Activated T-cell treated with anti-CD3 and anti-CD28 coated beads, Interleukin-2, amount 50 U/mL, for 4 hours (primary cell): Measurements from ENCODE around the gene RCE1. TPM values are rescaled to one million over a fixed set of nuclear protein-coding genes. Genes with fewer than 3 reads are reported as not detected.

Experiments
- ATAC-seq, 2 donors: fragments of 200-7000 bp; cut with Tn5 transposase; one replicate each; pipeline ENCODE4 v1.10.0; 2021
- DNase-seq: peaks from one replicate; pipeline ENCODE4 v3.0.0-alpha.2; 2020
- H3K27me3 Mint-ChIP-seq: one replicate; pipeline ENCODE4 v1.8.0; 2021; ENCODE audit warnings: low read depth, mixed read lengths
- H3K36me3 Mint-ChIP-seq: one replicate; pipeline ENCODE4 v1.8.0; 2022; ENCODE audit warnings: mixed read lengths; ENCODE audit not compliant: insufficient read depth
- H3K4me1 Mint-ChIP-seq: one replicate; pipeline ENCODE4 v1.8.0; 2021; ENCODE audit warnings: low read depth, mixed read lengths
- H3K4me3 Mint-ChIP-seq: one replicate; pipeline ENCODE4 v1.8.0; 2021; ENCODE audit warnings: mild to moderate bottlenecking, moderate library complexity, mixed read lengths
- H3K9me3 Mint-ChIP-seq: one replicate; pipeline ENCODE4 v1.8.0; 2021; ENCODE audit warnings: mixed read lengths
- total RNA-seq, 3 donors: library from RNA; stranded (reverse); gene quantifications; one replicate each; pipeline ENCODE4 v1.2.1, GENCODE V29; 2021

RCE1 gene
- total RNA-seq, 3 donors from 2014 or later, result 42.7 to 45.0 (median 43.5) TPM

DNA sequence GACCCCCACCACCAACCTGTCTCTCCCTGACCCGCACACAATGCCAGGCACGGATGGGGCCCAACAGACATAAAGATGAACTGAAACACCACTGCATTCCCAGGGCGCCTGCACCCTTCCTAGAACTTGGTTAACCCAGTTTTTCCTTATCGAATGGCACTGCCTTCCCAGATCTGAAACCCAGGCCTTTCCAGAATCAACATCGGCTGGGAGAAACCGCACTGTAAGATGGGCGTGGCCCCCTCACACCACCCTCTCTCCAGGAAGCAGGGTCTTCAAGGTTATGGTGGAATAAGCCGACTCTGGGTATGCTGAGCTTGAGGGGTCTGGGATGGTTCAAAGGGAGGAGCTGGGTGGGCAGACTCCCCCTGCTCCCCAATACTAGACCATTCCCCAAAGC lies 36.8 kb downstream of the RCE1 start:
- ATAC-seq, result no peak
- no peak overlapping the region for H3K4me3 Mint-ChIP-seq
- no peaks in the 10 kb centered on the region for H3K9me3 Mint-ChIP-seq
- no peaks in the 10 kb centered on the region for H3K27me3 Mint-ChIP-seq
- peaks cover 14% of the 10 kb centered on the region for H3K4me1 Mint-ChIP-seq
- no peak for DNase-seq
- no peaks in the 10 kb centered on the region for H3K36me3 Mint-ChIP-seq

DNA sequence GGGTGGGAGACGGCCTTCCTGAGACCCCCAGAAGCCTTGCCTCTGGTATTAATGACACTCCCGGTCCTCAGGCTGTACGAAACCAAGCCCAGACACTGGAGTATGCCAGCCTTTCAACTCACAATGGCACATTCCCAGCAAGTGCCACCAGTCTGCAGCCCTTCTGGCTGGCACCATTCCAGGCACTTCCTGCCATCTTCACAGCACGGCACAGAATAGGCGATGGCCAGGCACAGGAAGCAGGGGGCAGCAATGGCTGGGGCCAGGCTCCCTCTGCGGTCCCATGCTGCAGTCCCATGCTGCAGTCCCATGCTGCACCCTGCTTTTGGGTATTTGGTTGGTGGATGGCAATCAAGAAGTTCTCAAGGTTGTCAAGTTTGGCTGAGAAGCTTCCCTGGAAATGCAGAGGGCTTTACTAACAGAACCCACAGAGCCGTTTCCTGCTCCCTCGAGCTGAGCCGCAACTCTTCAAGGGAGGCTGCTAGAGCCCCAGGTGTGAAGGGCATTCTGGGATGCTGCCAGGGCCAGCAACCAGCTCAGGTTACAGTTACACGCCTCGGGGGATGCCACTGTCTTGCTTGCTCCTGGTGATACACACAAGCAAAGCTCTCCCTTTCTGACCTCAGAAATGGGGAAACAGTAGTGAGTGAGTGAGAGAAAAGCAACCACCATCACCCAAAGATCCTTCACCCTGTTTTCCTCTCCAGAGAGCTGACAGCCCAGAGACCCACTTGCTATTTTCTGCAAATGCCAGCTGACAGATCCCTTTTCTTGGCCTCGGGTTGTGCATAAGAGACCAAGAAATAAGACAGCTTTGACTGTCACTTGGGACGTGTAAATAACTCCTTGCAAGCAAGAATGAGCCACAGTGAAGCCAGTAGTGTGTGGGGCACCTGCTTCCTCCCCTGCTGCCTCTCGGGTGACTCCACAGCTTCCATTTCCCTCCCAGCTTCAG lies 37.5 kb downstream of the RCE1 start:
- no peak overlapping the region for H3K4me3 Mint-ChIP-seq
- peaks cover 14% of the 10 kb centered on the region for H3K4me1 Mint-ChIP-seq
- DNase-seq (no peak), ATAC-seq (peak in 1 of 2 donors; percentile 49)
- no peaks in the 10 kb centered on the region for H3K9me3 Mint-ChIP-seq
- no peaks in the 10 kb centered on the region for H3K27me3 Mint-ChIP-seq
- no peaks in the 10 kb centered on the region for H3K36me3 Mint-ChIP-seq

DNA sequence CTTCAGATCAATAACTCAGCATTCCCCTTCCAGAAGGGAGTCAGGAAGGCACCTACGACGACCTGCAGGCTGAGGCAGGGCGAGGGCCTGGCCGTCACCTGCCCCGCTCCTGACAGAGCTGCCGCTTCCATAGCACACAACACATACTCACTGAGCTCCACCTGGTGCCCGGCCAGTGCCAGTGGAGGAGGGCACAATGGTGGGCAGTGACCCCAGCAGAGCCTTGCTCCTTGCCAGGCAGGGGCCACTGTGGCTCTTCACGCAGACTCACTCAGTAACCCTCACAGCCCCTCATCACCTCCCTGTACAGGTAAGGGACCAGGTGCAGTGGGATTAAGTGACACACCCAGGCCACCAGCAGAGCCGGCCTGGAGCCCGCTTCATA lies 38.2 kb downstream of the RCE1 start:
- peaks cover 14% of the 10 kb centered on the region for H3K4me1 Mint-ChIP-seq
- ATAC-seq, result no peak
- no peaks in the 10 kb centered on the region for H3K27me3 Mint-ChIP-seq
- H3K4me3 Mint-ChIP-seq, result no peak overlapping the region
- no peak for DNase-seq
- H3K9me3 Mint-ChIP-seq, result no peaks in the 10 kb centered on the region
- H3K36me3 Mint-ChIP-seq, result no peaks in the 10 kb centered on the region

DNA sequence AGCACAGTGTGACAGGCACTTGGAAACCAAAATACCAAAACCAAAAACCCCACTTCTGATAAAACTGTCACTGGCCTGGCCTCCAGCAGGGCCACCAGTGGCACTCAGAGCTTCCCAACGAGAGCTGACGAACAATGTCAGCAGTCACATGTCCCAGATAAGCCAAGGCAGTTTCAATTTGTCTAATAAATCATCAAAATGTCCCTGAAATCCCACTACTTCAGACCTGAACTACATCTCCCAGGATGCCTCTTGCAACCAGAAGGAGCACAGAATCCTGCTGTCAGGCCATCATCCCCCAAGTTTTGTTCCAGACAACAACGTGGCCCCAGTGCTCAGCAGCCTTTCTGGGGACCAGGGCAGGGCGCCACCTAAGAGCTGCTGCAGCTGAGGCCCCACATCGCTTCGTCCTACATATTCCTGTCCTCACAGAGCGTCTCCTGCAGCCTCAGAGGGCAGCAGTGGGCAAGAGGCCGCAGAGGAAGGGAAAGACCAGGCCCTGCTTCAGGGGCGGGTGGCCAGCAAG lies 38.7 kb downstream of the RCE1 start:
- Mint-ChIP-seq H3K4me3 (no peak overlapping the region), H3K27me3 (no peaks in the 10 kb centered on the region), H3K9me3 (no peaks in the 10 kb centered on the region), H3K36me3 (no peaks in the 10 kb centered on the region), H3K4me1 (peaks cover 14% of the 10 kb centered on the region)
- no peak for DNase-seq
- ATAC-seq, result no peak

DNA sequence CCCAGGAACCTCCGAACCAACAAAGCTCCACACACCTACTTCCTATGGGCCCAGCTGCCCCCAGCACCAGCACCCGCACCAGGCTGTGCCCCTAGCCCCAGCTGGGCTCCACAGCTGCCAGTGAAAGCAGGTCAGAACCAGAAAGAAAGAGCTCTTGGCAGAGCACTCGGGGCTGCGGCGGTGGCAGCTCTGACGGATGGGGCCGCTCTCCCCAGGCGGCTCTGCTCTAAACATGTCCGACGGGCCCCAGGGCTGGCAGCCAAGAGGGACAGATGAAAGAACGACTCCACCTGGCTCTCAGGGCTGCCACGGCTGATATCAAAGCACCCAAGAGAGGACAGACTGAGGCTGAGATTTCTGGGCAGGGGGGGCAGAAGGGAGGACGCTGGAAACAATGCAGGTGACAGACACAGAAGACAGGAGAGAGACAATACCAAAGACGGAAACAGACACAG lies 39.3 kb downstream of the RCE1 start:
- ATAC-seq, result no peak
- Mint-ChIP-seq H3K4me3 (no peak overlapping the region), H3K4me1 (peaks cover 14% of the 10 kb centered on the region), H3K9me3 (no peaks in the 10 kb centered on the region), H3K27me3 (no peaks in the 10 kb centered on the region), H3K36me3 (no peaks in the 10 kb centered on the region)
- no peak for DNase-seq

DNA sequence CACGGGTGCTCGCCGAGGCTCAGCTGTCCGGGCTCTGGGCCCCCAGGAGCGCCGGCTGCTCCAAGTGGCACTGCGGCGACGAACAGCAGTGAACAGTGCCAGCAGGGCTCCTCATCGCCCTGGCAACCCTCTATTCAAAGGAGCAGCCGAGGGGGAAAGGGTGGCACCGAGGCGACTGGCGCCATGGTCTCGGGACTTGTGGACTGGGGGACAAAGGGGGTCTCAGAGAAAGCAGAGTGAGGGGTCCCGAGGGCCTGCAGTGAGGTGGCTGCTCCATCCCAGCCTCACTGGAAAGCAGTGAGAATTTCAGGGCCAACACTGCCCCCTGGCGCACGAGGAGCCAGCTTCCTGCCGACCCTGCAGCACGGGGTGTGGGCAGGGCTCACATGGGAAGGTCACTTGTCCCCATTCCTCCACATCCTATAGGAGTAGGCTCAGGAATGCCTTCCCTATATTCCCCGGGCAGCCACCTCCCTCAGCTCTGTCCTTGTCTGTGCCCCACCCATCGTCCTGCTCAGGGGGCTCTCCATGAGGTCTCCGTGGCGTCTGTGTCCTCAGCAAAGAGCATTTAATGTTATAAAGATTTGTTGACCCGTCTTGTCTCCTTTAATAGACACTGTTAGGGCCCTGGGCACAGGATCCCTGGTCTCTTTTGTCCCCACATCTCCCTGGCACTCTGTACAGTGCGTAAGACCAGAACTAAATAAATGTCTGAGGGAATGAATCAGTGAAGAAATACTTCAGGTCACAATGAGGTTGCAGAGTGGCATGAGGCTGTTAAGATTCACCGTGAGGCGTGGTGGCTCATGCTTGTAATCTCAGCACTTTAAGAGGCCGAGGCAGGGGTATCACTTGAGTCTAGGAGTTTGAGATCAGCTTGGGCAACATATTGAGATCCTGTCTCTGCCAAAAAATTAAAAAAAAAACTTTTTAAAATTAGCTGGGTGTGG lies 40.0 kb downstream of the RCE1 start:
- Mint-ChIP-seq H3K27me3 (no peaks in the 10 kb centered on the region), H3K4me3 (no peak overlapping the region), H3K9me3 (no peaks in the 10 kb centered on the region), H3K36me3 (no peaks in the 10 kb centered on the region), H3K4me1 (peaks cover 14% of the 10 kb centered on the region)
- DNase-seq (peak; percentile 50), ATAC-seq (peak; percentile 75 to 80)

DNA sequence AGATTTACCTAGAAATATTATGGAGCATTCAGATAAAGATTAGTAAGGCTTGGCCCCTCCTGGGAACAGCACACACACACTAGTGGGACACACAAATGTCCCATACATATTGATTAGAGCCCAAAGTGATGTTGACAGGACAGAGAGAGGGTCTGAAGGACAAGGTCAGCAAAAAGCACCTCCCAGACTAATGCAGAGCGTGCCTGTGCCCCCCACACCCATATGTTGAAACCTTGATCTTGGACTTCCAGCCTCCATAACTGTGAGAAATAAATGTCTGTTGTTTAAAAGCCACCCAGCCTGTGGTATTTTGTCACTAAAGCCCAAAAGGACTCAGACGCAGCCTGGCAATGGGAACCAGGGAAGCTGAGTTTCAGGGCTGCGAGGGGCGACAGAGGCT lies 41.2 kb downstream of the RCE1 start:
- Mint-ChIP-seq H3K4me3 (no peak overlapping the region), H3K36me3 (no peaks in the 10 kb centered on the region), H3K27me3 (no peaks in the 10 kb centered on the region), H3K4me1 (peaks cover 14% of the 10 kb centered on the region), H3K9me3 (no peaks in the 10 kb centered on the region)
- DNase-seq, result no peak
- no peak for ATAC-seq

DNA sequence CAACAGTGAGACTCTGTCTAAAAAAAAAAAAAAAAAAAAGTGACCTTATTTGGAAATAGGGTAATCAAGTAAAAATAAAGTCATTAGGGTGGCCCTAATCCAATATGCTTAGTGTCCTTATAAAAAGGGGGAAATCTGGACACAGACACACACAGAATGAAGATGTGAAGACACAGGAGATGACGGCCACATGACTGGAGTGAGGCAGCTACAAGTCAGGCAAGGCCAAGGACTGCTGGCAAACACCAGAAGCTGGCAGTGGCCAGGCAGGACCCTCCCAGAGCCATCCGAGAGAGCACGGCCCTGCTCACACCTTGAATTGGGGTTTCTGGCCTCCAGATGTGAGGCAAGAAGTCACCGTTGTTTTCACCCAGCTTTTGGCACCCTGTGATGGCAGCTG lies 42.2 kb downstream of the RCE1 start:
- Mint-ChIP-seq H3K4me3 (no peak overlapping the region), H3K4me1 (peaks cover 10% of the 10 kb centered on the region), H3K9me3 (no peaks in the 10 kb centered on the region), H3K36me3 (no peaks in the 10 kb centered on the region), H3K27me3 (no peaks in the 10 kb centered on the region)
- ATAC-seq (no peak), DNase-seq (no peak)

DNA sequence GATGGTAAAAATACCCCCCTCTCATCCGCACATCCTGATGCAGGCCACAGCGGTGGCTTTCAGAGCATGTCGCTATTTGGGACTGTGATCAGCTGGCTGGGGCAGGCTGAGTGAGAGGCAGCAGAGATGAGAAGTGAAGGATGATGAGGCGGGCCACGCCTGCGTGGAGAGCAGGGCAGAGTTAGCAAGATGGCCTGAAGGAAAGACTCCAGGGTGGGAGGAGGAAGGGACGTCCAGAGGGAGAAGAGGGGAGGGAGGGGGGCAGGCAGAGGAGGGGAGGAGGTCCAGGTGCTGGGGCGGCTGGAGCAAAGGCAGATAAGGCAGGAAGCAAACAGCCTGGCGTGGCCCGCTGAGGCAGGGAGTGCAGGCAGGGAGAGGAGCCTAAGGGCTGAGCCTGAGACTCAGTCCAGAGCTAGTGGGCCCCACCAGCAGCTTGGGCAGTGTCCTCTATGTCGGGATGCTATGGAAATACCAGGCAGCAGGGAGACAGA lies 42.8 kb downstream of the RCE1 start:
- H3K4me1 Mint-ChIP-seq, result peaks cover 5% of the 10 kb centered on the region
- H3K27me3 Mint-ChIP-seq, result no peaks in the 10 kb centered on the region
- H3K36me3 Mint-ChIP-seq, result no peaks in the 10 kb centered on the region
- ATAC-seq, result no peak
- no peak for DNase-seq
- no peak overlapping the region for H3K4me3 Mint-ChIP-seq
- H3K9me3 Mint-ChIP-seq, result no peaks in the 10 kb centered on the region

DNA sequence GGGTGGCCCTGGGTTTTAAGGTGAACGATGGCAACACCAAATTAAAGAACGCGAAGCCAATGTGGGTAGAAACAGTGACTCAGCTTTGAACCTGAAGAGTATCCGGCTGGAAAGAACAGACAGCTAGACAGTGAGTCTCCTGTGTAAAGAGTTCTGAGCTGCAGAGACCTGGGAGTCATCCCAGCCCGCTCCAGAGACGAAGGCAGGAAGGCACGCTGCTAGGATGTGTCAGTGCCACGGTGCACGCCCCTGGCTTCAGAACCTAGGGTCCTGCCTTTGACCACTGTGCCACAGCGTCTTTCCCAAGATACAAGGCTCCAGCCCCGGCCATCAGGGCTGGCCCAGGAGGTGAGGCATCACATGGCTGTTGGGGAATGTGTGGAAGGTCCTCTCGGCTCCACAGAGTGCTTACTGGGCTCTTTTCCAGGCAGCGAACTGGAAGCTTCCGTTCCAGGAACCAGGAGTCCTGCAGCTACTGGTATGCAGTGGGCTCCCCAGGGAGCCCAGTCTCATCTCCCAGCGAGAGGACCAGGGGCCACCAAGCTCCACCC lies 43.5 kb downstream of the RCE1 start:
- no peaks in the 10 kb centered on the region for H3K27me3 Mint-ChIP-seq
- H3K36me3 Mint-ChIP-seq, result no peaks in the 10 kb centered on the region
- H3K9me3 Mint-ChIP-seq, result no peaks in the 10 kb centered on the region
- DNase-seq (no peak), ATAC-seq (no peak)
- peaks cover under 1% of the 10 kb centered on the region for H3K4me1 Mint-ChIP-seq
- H3K4me3 Mint-ChIP-seq, result no peak overlapping the region

DNA sequence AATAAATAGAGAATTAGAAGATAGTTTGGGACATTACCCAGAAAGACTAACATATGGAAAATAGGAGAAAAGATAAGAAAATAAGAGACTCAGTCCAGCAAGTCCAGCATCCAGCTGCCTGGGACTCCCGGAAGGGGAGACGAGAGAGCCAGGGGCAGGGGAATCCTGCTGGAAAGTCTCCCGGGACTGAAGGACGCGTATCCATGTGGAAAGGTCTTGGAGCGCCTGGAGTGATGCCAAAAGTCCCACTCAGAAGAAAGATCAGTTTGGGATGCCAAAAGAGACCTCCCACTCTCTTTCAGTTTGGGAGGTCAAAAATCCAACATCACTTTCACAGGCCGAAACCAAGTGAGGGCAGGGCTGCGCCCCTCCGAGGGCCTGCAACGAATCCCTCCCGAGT lies 44.3 kb downstream of the RCE1 start:
- peaks cover 8% of the 10 kb centered on the region for H3K4me1 Mint-ChIP-seq
- no peak for DNase-seq
- no peak for ATAC-seq
- H3K36me3 Mint-ChIP-seq, result no peaks in the 10 kb centered on the region
- peaks cover 4% of the 10 kb centered on the region for H3K27me3 Mint-ChIP-seq
- no peak overlapping the region for H3K4me3 Mint-ChIP-seq
- H3K9me3 Mint-ChIP-seq, result no peaks in the 10 kb centered on the region

DNA sequence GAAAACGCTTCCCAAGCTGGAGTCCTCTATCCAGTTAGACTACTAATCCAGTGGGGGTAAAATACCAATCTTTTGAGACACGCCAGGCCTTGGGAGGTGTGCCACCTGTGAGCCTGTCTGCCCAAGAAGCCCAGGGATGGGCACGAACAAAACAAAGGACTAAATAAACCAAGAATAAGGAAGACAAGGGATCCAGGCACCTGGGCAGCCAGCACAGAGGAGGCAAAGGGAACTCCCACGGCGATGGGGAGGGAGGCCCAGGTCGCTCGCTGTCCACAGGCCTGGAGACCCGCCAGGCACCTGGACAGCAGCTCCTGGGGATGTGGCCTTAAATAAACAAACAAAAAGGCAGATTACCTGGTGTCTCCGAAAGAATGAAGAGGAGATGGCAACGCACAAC lies 45.0 kb downstream of the RCE1 start:
- Mint-ChIP-seq H3K36me3 (no peaks in the 10 kb centered on the region), H3K4me1 (peaks cover 8% of the 10 kb centered on the region), H3K27me3 (peaks cover 4% of the 10 kb centered on the region), H3K9me3 (no peaks in the 10 kb centered on the region), H3K4me3 (no peak overlapping the region)
- DNase-seq, result no peak
- ATAC-seq, result no peak

DNA sequence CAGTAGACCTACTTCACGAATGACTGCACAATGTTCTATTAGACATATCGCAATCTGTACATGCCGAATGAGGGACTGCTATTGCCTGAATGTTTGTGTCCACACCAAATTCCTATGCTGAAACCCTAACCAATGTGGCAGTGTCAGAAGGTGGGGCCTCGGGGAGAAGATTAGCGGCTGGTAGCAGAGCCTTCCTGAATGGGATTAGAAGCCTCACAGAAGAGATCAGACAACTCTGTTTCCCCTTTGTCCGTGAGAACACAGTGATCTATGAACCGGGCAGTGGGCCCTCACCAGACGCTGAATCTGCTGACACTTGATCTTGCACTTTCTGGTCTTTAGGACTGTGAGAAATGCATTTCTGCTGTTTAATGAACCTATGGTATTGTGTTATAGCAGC lies 46.7 kb downstream of the RCE1 start:
- DNase-seq, result no peak
- peaks cover 8% of the 10 kb centered on the region for H3K4me1 Mint-ChIP-seq
- H3K27me3 Mint-ChIP-seq, result peaks cover 4% of the 10 kb centered on the region
- no peak for ATAC-seq
- H3K4me3 Mint-ChIP-seq, result no peak overlapping the region
- no peaks in the 10 kb centered on the region for H3K36me3 Mint-ChIP-seq
- no peaks in the 10 kb centered on the region for H3K9me3 Mint-ChIP-seq
